IMR-90 (cell line): Measurements from ENCODE around the gene TRIP6. TPM values are rescaled to one million over a fixed set of nuclear protein-coding genes. Genes with fewer than 3 reads are reported as not detected.

Experiments used
- ATAC-seq: fragments of 200-7000 bp; cut with Tn5 transposase; 2 replicates; pipeline ENCODE4 v1.9.1; 2020; ENCODE audit warnings: low read depth, mild to moderate bottlenecking, moderate library complexity
- BruUV-seq: library from RNA; stranded (reverse); fragments of 400-500 nt; replicated peaks from 2 replicates; lab custom pipeline; 2021; lab: Mats Ljungman, UMichigan
- CTCF ChIA-PET: fragments of 300-600 bp; formaldehyde crosslinking; extraction: SDS; loops from one replicate; lab custom pipeline; 2021; ENCODE audit warnings: antibody characterized with exemption; lab: Yijun Ruan, JAX
- POLR2A ChIA-PET: fragments of 300-600 bp; sonication (Branson Sonifier 250); formaldehyde crosslinking; loops from one replicate; lab custom pipeline; 2022; ENCODE audit warnings: antibody characterized with exemption; ENCODE audit not compliant: unreplicated experiment; lab: Charles Lee
- DNase-seq: peaks from one replicate; pipeline ENCODE4 v3.0.0; 2013
- H2AFZ ChIP-seq: replicated peaks from 2 replicates; pipeline ENCODE3; 2013; ENCODE audit warnings: low read length, mild to moderate bottlenecking; ENCODE audit not compliant: poor library complexity
- H2AK5ac ChIP-seq: 2 replicates; pipeline ENCODE4 v1.6.1; 2013; ENCODE audit warnings: low read depth, low read length, inconsistent platforms
- H2AK9ac ChIP-seq: replicated peaks from 2 replicates; pipeline ENCODE3; 2013; ENCODE audit warnings: mild to moderate bottlenecking, low read depth, low read length, moderate library complexity; ENCODE audit not compliant: poor library complexity
- H2BK120ac ChIP-seq: 2 replicates; pipeline ENCODE4 v1.6.1; 2013; ENCODE audit warnings: low read depth, low read length, inconsistent platforms
- H2BK15ac ChIP-seq: 3 replicates; pipeline ENCODE4 v1.6.1; 2013; ENCODE audit warnings: low read depth, low read length, inconsistent platforms
- H2BK20ac ChIP-seq: 2 replicates; pipeline ENCODE4 v1.6.1; 2013; ENCODE audit warnings: low read depth, mild to moderate bottlenecking, inconsistent platforms, low read length, moderate library complexity
- H2BK5ac ChIP-seq: 2 replicates; pipeline ENCODE4 v1.6.1; 2013; ENCODE audit warnings: mild to moderate bottlenecking, low read depth, low read length, inconsistent platforms; ENCODE audit not compliant: poor library complexity, severe bottlenecking
- H3K14ac ChIP-seq: replicated peaks from 2 replicates; pipeline ENCODE4 v1.6.1; 2013; ENCODE audit warnings: low read depth, low read length, inconsistent platforms
- H3K18ac ChIP-seq: 2 replicates; pipeline ENCODE4 v1.6.1; 2013; ENCODE audit warnings: low read depth, low read length, control low read depth
- H3K23ac ChIP-seq: 2 replicates; pipeline ENCODE4 v1.6.1; 2013; ENCODE audit warnings: low read depth, low read length, inconsistent platforms
- H3K27ac ChIP-seq: 2 replicates; pipeline ENCODE4 v1.5.1; 2013; ENCODE audit warnings: mild to moderate bottlenecking, control low read depth, low read length; ENCODE audit not compliant: insufficient read depth
- H3K27me3 ChIP-seq: 2 replicates; pipeline ENCODE4 v1.6.1; 2013; ENCODE audit warnings: low read length; ENCODE audit not compliant: control insufficient read depth, insufficient read depth
- H3K36me3 ChIP-seq: 2 replicates; pipeline ENCODE4 v1.6.1; 2013; ENCODE audit warnings: low read length, mixed read lengths; ENCODE audit not compliant: control insufficient read depth, insufficient read depth
- H3K4ac ChIP-seq: 2 replicates; pipeline ENCODE4 v1.6.1; 2013; ENCODE audit warnings: low read depth, low read length, inconsistent platforms
- H3K4me1 ChIP-seq: 2 replicates; pipeline ENCODE4 v1.6.1; 2013; ENCODE audit warnings: low read length, mixed read lengths; ENCODE audit not compliant: control insufficient read depth, insufficient read depth
- H3K4me2 ChIP-seq: 2 replicates; pipeline ENCODE4 v1.6.1; 2013; ENCODE audit warnings: low read depth, mild to moderate bottlenecking, control low read depth, low read length, moderate library complexity
- H3K4me3 ChIP-seq: 2 replicates; pipeline ENCODE4 v1.5.1; 2013; ENCODE audit warnings: low read depth, mild to moderate bottlenecking, control low read depth, low read length, moderate library complexity; ENCODE audit not compliant: insufficient read depth
- H3K56ac ChIP-seq: 2 replicates; pipeline ENCODE4 v1.6.1; 2013; ENCODE audit warnings: low read length, inconsistent platforms; ENCODE audit not compliant: insufficient read depth; ENCODE audit errors: extremely low read depth
- H3K79me1 ChIP-seq, 2 experiments: 2 replicates each; pipeline ENCODE4 v1.6.1; 2013; ENCODE audit warnings: low read length in 2 of 2, inconsistent platforms in 1 of 2, low read depth in 1 of 2
- H3K9ac ChIP-seq: 2 replicates; pipeline ENCODE4 v1.6.1; 2013; ENCODE audit warnings: low read depth, low read length, control low read depth
- H3K9me1 ChIP-seq: 2 replicates; pipeline ENCODE4 v1.6.1; 2013; ENCODE audit warnings: low read length, inconsistent platforms; ENCODE audit not compliant: insufficient read depth
- H3K9me3 ChIP-seq: 2 replicates; pipeline ENCODE4 v1.6.1; 2013; ENCODE audit warnings: low read length; ENCODE audit not compliant: control insufficient read depth, insufficient read depth
- H4K20me1 ChIP-seq: 2 replicates; pipeline ENCODE4 v1.6.1; 2013; ENCODE audit warnings: low read length, inconsistent platforms; ENCODE audit not compliant: insufficient read depth
- H4K5ac ChIP-seq: 2 replicates; pipeline ENCODE4 v1.6.1; 2013; ENCODE audit warnings: mild to moderate bottlenecking, low read depth, low read length, control low read depth
- H4K8ac ChIP-seq, 2 experiments: 2 replicates each; pipeline ENCODE4 v1.6.1; 2013; ENCODE audit warnings: low read depth in 2 of 2, low read length in 2 of 2, control low read depth in 1 of 2, inconsistent platforms in 1 of 2
- H4K91ac ChIP-seq: 2 replicates; pipeline ENCODE4 v1.6.1; 2013; ENCODE audit warnings: low read depth, low read length, inconsistent platforms; ENCODE audit not compliant: insufficient read depth
- BHLHE40 ChIP-seq: fragments of 150-350 bp; IDR thresholded peaks from 2 replicates; pipeline ENCODE4 v1.6.1; 2016; ENCODE audit warnings: mild to moderate bottlenecking, low read depth, low read length
- CEBPB ChIP-seq: IDR thresholded peaks from 2 replicates; pipeline ENCODE4 v1.6.1; 2012; ENCODE audit warnings: low read depth, low read length, improper control_type of control experiment
- CHD1 ChIP-seq: IDR thresholded peaks from 2 replicates; pipeline ENCODE4 v1.6.1; 2012; ENCODE audit warnings: low read depth, low read length, improper control_type of control experiment
- CTCF ChIP-seq: conservative IDR thresholded peaks from 2 replicates; pipeline ENCODE4 v1.5.1; 2012; ENCODE audit warnings: mild to moderate bottlenecking, low read depth, low read length, improper control_type of control experiment
- ELK1 ChIP-seq: fragments of 150-350 bp; IDR thresholded peaks from 2 replicates; pipeline ENCODE4 v1.6.1; 2016; ENCODE audit warnings: low read depth, mild to moderate bottlenecking, low read length, moderate library complexity, borderline replicate concordance
- MAFK ChIP-seq: IDR thresholded peaks from 2 replicates; pipeline ENCODE4 v1.6.1; 2012; ENCODE audit warnings: low read depth, low read length, improper control_type of control experiment
- MAZ ChIP-seq: IDR thresholded peaks from 2 replicates; pipeline ENCODE4 v1.6.1; 2012; ENCODE audit warnings: low read depth, mild to moderate bottlenecking, low read length, improper control_type of control experiment, moderate library complexity, borderline replicate concordance
- MXI1 ChIP-seq: IDR thresholded peaks from 2 replicates; pipeline ENCODE4 v1.6.1; 2012; ENCODE audit warnings: low read depth, mild to moderate bottlenecking, low read length, moderate library complexity, borderline replicate concordance
- NFE2L2 ChIP-seq: fragments of 150-350 bp; IDR thresholded peaks from 2 replicates; pipeline ENCODE4 v1.6.1; 2016; ENCODE audit warnings: low read depth, mild to moderate bottlenecking, low read length
- RCOR1 ChIP-seq: IDR thresholded peaks from 2 replicates; pipeline ENCODE4 v1.6.1; 2012; ENCODE audit warnings: mild to moderate bottlenecking, low read length, improper control_type of control experiment; ENCODE audit not compliant: insufficient replicate concordance
- RFX5 ChIP-seq: IDR thresholded peaks from 2 replicates; pipeline ENCODE4 v1.8.0; 2012; ENCODE audit warnings: low read depth, mild to moderate bottlenecking, low read length, moderate library complexity
- WGBS, 2 experiments: methylation state at CpG; one replicate each; pipeline versions ENCODE4 v1.1.5 to v1.1.7; 2013; ENCODE audit warnings: missing lambda C conversion rate in 2 of 2; ENCODE audit not compliant: insufficient read length in 1 of 2; ENCODE audit errors: extremely low coverage in 2 of 2; 5-methylcytosine and 5-hydroxymethylcytosine counted together
- dilution Hi-C: fragments of 300-500 bp; cut with HindIII; formaldehyde crosslinking; loops from one replicate; pipeline ENCODE4 v1.14.3; 2018; ENCODE audit warnings: low sequenced_read_pairs; ENCODE audit not compliant: unreplicated experiment
- in situ Hi-C: fragments of 300-500 bp; cut with MboI; formaldehyde crosslinking; loops from 3 replicates; pipeline ENCODE4 v1.14.3; 2019; ENCODE audit warnings: low sequenced_read_pairs, inconsistent platforms, mixed read lengths
- intact Hi-C: fragments of 100-400 bp; cut with micrococcal nuclease; formaldehyde crosslinking; loops from 2 replicates; pipeline ENCODE4 v1.10.0; 2022
- polyA plus RNA-seq, 3 experiments: library from polyadenylated mRNA; depleted of rRNA; stranded (reverse); fragments of >200 nt; gene quantifications; 2 replicates each; pipeline ENCODE4 v1.2.3, GENCODE V29; 2012; ENCODE audit warnings: low replicate concordance in 1 of 3
- total RNA-seq: library from RNA; depleted of rRNA; stranded (reverse); fragments of >200 nt; gene quantifications from 2 replicates; pipeline ENCODE4 v1.2.3, GENCODE V29; 2012

The TRIP6 gene
- total and polyA plus RNA-seq, 2 of the 4 experiments (the other 2 are of a cell fraction), result 36.4 to 72.3 TPM

GRCh38 chr7:100840470-100841100 lies 26.6 kb upstream of the TRIP6 start:
- H3K9ac ChIP-seq, result no peak overlapping the region
- H3K56ac ChIP-seq, result no peak overlapping the region
- no peak overlapping the region for H2BK15ac ChIP-seq
- DNase-seq (no peak), ATAC-seq (no peak)
- no peak overlapping the region for H2AK9ac ChIP-seq
- no peaks in the 10 kb centered on the region; a peak in 1 of 4 replicates for H3K79me1 ChIP-seq
- CTCF ChIA-PET, result interaction anchor here (1.3 kb wide), 1 partner anchor 135 kb away, joined by 3 read pairs; the partner anchor contains the start of gene POP7
- H3K4me1 ChIP-seq, result no peaks in the 10 kb centered on the region
- H4K8ac ChIP-seq, result no peak overlapping the region
- no peak overlapping the region for H2BK20ac ChIP-seq
- H2AK5ac ChIP-seq, result no peak overlapping the region
- H3K4me2 ChIP-seq, result no peak overlapping the region
- no peak overlapping the region; the same call in 1 of the 2 replicates for H4K5ac ChIP-seq
- no peak overlapping the region for H3K23ac ChIP-seq
- H3K9me3 ChIP-seq, result no peaks in the 10 kb centered on the region
- H3K27ac ChIP-seq, result no peak overlapping the region
- no peak overlapping the region for H3K18ac ChIP-seq
- H4K91ac ChIP-seq, result no peak overlapping the region
- dilution Hi-C loops (no loop called here), intact Hi-C loops (no loop called here), in situ Hi-C loops (no loop called here)
- BruUV-seq, result no TSS peak
- no peaks in the 10 kb centered on the region for H3K36me3 ChIP-seq
- H3K4me3 ChIP-seq, result no peak overlapping the region
- TF ChIP-seq CTCF, result no peak
- TF ChIP-seq CEBPB, result no peak
- no peak for TF ChIP-seq MAZ
- no peak for TF ChIP-seq ELK1
- no peak for TF ChIP-seq NFE2L2
- no peak for TF ChIP-seq BHLHE40
- no peak for TF ChIP-seq RCOR1
- TF ChIP-seq MXI1, result no peak
- TF ChIP-seq MAFK, result no peak
- TF ChIP-seq RFX5, result no peak
- no peak for TF ChIP-seq CHD1
- POLR2A ChIA-PET, result no interaction called here
- no peak overlapping the region for H3K4ac ChIP-seq
- no CpG with 5 or more reads among the region's 8 CpGs for WGBS, 2 experiments
- H2AFZ ChIP-seq, result no peak overlapping the region
- no peak overlapping the region for H2BK120ac ChIP-seq
- H3K14ac ChIP-seq, result no peak overlapping the region
- no peaks in the 10 kb centered on the region; the same call in 1 of the 2 replicates for H3K9me1 ChIP-seq
- no peaks in the 10 kb centered on the region for H4K20me1 ChIP-seq
- H3K27me3 ChIP-seq, result no peaks in the 10 kb centered on the region
- H2BK5ac ChIP-seq, result no peak overlapping the region
